GM12878 (cell line): Measurements from ENCODE around the gene ZNF469. TPM values are rescaled to one million over a fixed set of nuclear protein-coding genes. Genes with fewer than 3 reads are reported as not detected.

Experiments
- ATAC-seq: fragments of 200-7000 bp; cut with Tn5 transposase; 3 replicates; pipeline ENCODE4 v1.9.1; 2020; ENCODE audit warnings: mild to moderate bottlenecking, moderate library complexity
- BruUV-seq: library from RNA; stranded (reverse); fragments of 400-500 nt; replicated peaks from 2 replicates; lab custom pipeline; 2021; lab: Mats Ljungman, UMichigan
- CTCF ChIA-PET: fragments of 300-600 bp; sonication (Branson Sonifier 250); formaldehyde crosslinking; extraction: SDS; loops from one replicate; lab custom pipeline; 2021; ENCODE audit warnings: inconsistent platforms; lab: Yijun Ruan, JAX
- POLR2A ChIA-PET: fragments of 350-600 bp; formaldehyde crosslinking; extraction: SDS; loops from one replicate; lab custom pipeline; 2021; ENCODE audit warnings: inconsistent platforms; lab: Charles Lee
- RAD21 ChIA-PET: fragments of 300-600 bp; sonication (Branson Sonifier 250); formaldehyde crosslinking; loops from one replicate; lab custom pipeline; 2023; ENCODE audit warnings: antibody characterized with exemption; ENCODE audit not compliant: unreplicated experiment; lab: Charles Lee
- SMC1A ChIA-PET: fragments of 300-600 bp; sonication (Branson Sonifier 250); formaldehyde crosslinking; loops from one replicate; lab custom pipeline; 2023; ENCODE audit not compliant: unreplicated experiment, uncharacterized antibody; lab: Charles Lee
- DNase-seq: peaks from one replicate; pipeline ENCODE4 v3.0.0-alpha.2; 2011; ENCODE audit warnings: low read depth, low spot score
- FAIRE-seq: peaks from 3 replicates; lab custom pipeline; 2011; peaks lifted over from hg19 to GRCh38; lab: Jason Lieb, UNC
- H2AFZ ChIP-seq: 2 replicates; pipeline ENCODE4 v1.6.0; 2011; ENCODE audit warnings: low read depth, low read length, control low read depth; ENCODE audit not compliant: control insufficient read depth
- H3K27ac ChIP-seq: 2 replicates; pipeline ENCODE4 v1.5.1; 2011; ENCODE audit warnings: control low read depth; ENCODE audit not compliant: control insufficient read depth, insufficient read depth
- H3K27me3 ChIP-seq, 2 experiments: replicated peaks in 1 of 2; 2 replicates each; pipeline versions ENCODE4 v1.6.0 to v1.6.1; 2011; ENCODE audit warnings: low read length in 1 of 2; ENCODE audit not compliant: control insufficient read depth in 2 of 2, insufficient read depth in 2 of 2
- H3K36me3 ChIP-seq, 2 experiments: 2 replicates each; pipeline ENCODE4 v1.5.1; 2011; ENCODE audit warnings: low read length in 1 of 2; ENCODE audit not compliant: control insufficient read depth in 2 of 2, insufficient read depth in 2 of 2
- H3K4me1 ChIP-seq: 2 replicates; pipeline ENCODE4 v1.6.1; 2011; ENCODE audit warnings: mild to moderate bottlenecking, low read length, moderate library complexity, mixed read lengths; ENCODE audit not compliant: control insufficient read depth, insufficient read depth
- H3K4me2 ChIP-seq: 2 replicates; pipeline ENCODE4 v1.6.0; 2011; ENCODE audit warnings: control low read depth; ENCODE audit not compliant: control insufficient read depth, insufficient read depth
- H3K4me3 ChIP-seq: fragments of 200-600 bp; sonication (generic); 2 replicates; pipeline ENCODE4 v1.5.1; 2016
- H3K79me2 ChIP-seq: 2 replicates; pipeline ENCODE4 v1.6.0; 2011; ENCODE audit warnings: low read length; ENCODE audit not compliant: control insufficient read depth, insufficient read depth
- H3K9ac ChIP-seq: 2 replicates; pipeline ENCODE4 v1.8.0; 2011; ENCODE audit warnings: low read length, control low read depth, mixed read lengths; ENCODE audit not compliant: control insufficient read depth, insufficient read depth
- H3K9me3 ChIP-seq: replicated peaks from 3 replicates; pipeline ENCODE4 v1.5.1; 2011; ENCODE audit warnings: mild to moderate bottlenecking, low read length; ENCODE audit not compliant: control insufficient read depth, insufficient read depth
- H4K20me1 ChIP-seq: 2 replicates; pipeline ENCODE4 v1.6.0; 2011; ENCODE audit not compliant: control insufficient read depth, insufficient read depth
- CEBPZ ChIP-seq: fragments of 150-350 bp; IDR thresholded peaks from 2 replicates; pipeline ENCODE4 v1.6.1; 2016; ENCODE audit warnings: low read depth, low read length
- CHD1 ChIP-seq: IDR thresholded peaks from 2 replicates; pipeline ENCODE4 v1.6.1; 2012; ENCODE audit warnings: low read depth, low read length, improper control_type of control experiment
- E2F8 ChIP-seq: fragments of 450-650 bp; IDR thresholded peaks from 2 replicates; pipeline ENCODE4 v1.6.1; 2018; ENCODE audit warnings: mild to moderate bottlenecking, low read depth, moderate library complexity; ENCODE audit not compliant: partially characterized antibody
- LARP7 ChIP-seq: fragments of 450-650 bp; IDR thresholded peaks from 2 replicates; pipeline ENCODE4 v1.6.1; 2017; ENCODE audit warnings: mild to moderate bottlenecking
- RAD51 ChIP-seq: fragments of 450-650 bp; IDR thresholded peaks from 2 replicates; pipeline ENCODE4 v1.6.1; 2016; ENCODE audit warnings: moderate library complexity, mild to moderate bottlenecking, inconsistent platforms
- RCOR1 ChIP-seq: conservative IDR thresholded peaks from 2 replicates; pipeline ENCODE4 v1.6.1; 2012; ENCODE audit warnings: low read depth, low read length, improper control_type of control experiment
- TARDBP ChIP-seq: IDR thresholded peaks from 2 replicates; pipeline ENCODE4 v1.6.1; 2016; ENCODE audit warnings: borderline replicate concordance
- WGBS: methylation state at CpG from one replicate; pipeline ENCODE4 v1.1.6; 2016; ENCODE audit warnings: low lambda C conversion rate; ENCODE audit not compliant: insufficient replicate concordance, insufficient coverage; ENCODE audit errors: missing lambda C conversion rate; 5-methylcytosine and 5-hydroxymethylcytosine counted together
- in situ Hi-C: fragments of 300-500 bp; cut with MboI; formaldehyde crosslinking; loops from 9 replicates; pipeline ENCODE4 v1.14.3; 2018; ENCODE audit warnings: mixed read lengths
- intact Hi-C: fragments of 100-400 bp; cut with micrococcal nuclease; formaldehyde crosslinking; loops from one replicate; pipeline ENCODE4 v1.14.2; 2022; ENCODE audit not compliant: unreplicated experiment
- polyA plus RNA-seq, 11 experiments: library from polyadenylated mRNA; depleted of rRNA in 4 of 11; unstranded in 6 of 11; stranded (reverse) in 5 of 11; fragments of >200 nt; fragmentation: Nextera tagmentation in 4 of 11; fragmentation: Illumina TruSeq in 1 of 11; extraction: Ambion mirVana in 4 of 11; extraction: Trizol in 1 of 11; gene quantifications; 1 replicate in 1 of 11; 2 replicates in 10 of 11; pipeline versions ENCODE4 v1.2.1 to v1.2.3, GENCODE V29; 2011 to 2016; ENCODE audit warnings: inconsistent platforms in 2 of 11, missing spikeins in 2 of 11, low read depth in 1 of 11
- total RNA-seq, 4 experiments: library from RNA; depleted of rRNA in 3 of 4; stranded (reverse); fragments of >200 nt in 3 of 4; fragmentation: Illumina TruSeq in 1 of 4; extraction: Trizol in 1 of 4; gene quantifications; 2 replicates each; pipeline versions ENCODE4 v1.2.1 to v1.2.3, GENCODE V29; 2013 to 2021

ZNF469 gene
- total and polyA plus RNA-seq, 10 of the 15 experiments (the other 5 are each of a cell fraction or from before 2014, with no cell fraction given), result 0.01 to 0.21 (median 0.04) TPM; not detected in 3

- no peaks in the 10 kb centered on the region for H4K20me1 ChIP-seq
- H3K9ac ChIP-seq, result no peak overlapping the region
- no TSS peak for BruUV-seq
- intact Hi-C loops, result no loop called here
- peaks cover 5% of the 10 kb centered on the region; the same call in 1 of the 2 replicates for H3K4me1 ChIP-seq
- H3K36me3 ChIP-seq, result no peaks in the 10 kb centered on the region
- DNase-seq (no peak), FAIRE-seq (no peak), ATAC-seq (no peak)
- in situ Hi-C loops, result no loop called here
- no peak overlapping the region for H3K4me3 ChIP-seq
- SMC1A ChIA-PET, result no interaction called here
- H3K9me3 ChIP-seq, result no peaks in the 10 kb centered on the region
- no peak overlapping the region for H3K27ac ChIP-seq
- H3K4me2 ChIP-seq, result no peak overlapping the region
- WGBS, result 24% methylated on average over 5 of the region's 5 CpGs
- CTCF ChIA-PET, result no interaction called here
- no peaks in the 10 kb centered on the region for H3K79me2 ChIP-seq
- no peaks in the 10 kb centered on the region; a peak in 1 of 4 replicates for H3K27me3 ChIP-seq
- RAD21 ChIA-PET, result no interaction called here
- TF ChIP-seq CEBPZ (no peak), RCOR1 (no peak), LARP7 (no peak), E2F8 (no peak), TARDBP (no peak), RAD51 (no peak), CHD1 (no peak)
- H2AFZ ChIP-seq, result no peak overlapping the region
- POLR2A ChIA-PET, result no interaction called here
These were observed 21.0 kb upstream of the ZNF469 start for GRCh38 chr16:88361775-88362174.
